ENCODE data around the gene CCDC38.
"Not testable (repeated sequence)": the region's sequence is repeated elsewhere in the genome, so short reads cannot be mapped to it uniquely, and the experiment has no call there.

CCDC38 gene

GRCh38 chr12:95942524-95943329, at the start of gene CCDC38:
TSS of gene CCDC38 (minus strand) at chr12:95942614. CDS start at chr12:95936509, 6,105 bp downstream.
- DNase-seq (ENCODE audit: low read depth): peak; percentile 53

- no peak for DNase-seq (ENCODE audit: low read depth)
Measured at GRCh38 chr12:95990136-95990535, 47.7 kb upstream of the CCDC38 start.

GRCh38 chr12:95989504-95990123, 47.2 kb upstream of the CCDC38 start:
- DNase-seq (ENCODE audit: low read depth): no peak

GRCh38 chr12:95988506-95989275, 46.3 kb upstream of the CCDC38 start:
- no peak for DNase-seq (ENCODE audit: low read depth)

- DNase-seq (ENCODE audit: low read depth): no peak
Measured at GRCh38 chr12:95986635-95987570, 44.5 kb upstream of the CCDC38 start.

GRCh38 chr12:95984682-95985081, 42.3 kb upstream of the CCDC38 start:
- no peak for DNase-seq (ENCODE audit: low read depth)

GRCh38 chr12:95982602-95983001, 40.2 kb upstream of the CCDC38 start:
- DNase-seq (ENCODE audit: low read depth): no peak

GRCh38 chr12:95980437-95980836, 38.0 kb upstream of the CCDC38 start:
- DNase-seq (ENCODE audit: low read depth): no peak

GRCh38 chr12:95978774-95979173, 36.4 kb upstream of the CCDC38 start:
- DNase-seq (ENCODE audit: low read depth): no peak

- no peak for DNase-seq (ENCODE audit: low read depth)
Measured at GRCh38 chr12:95978351-95978750, 35.9 kb upstream of the CCDC38 start.

GRCh38 chr12:95977764-95978305, 35.4 kb upstream of the CCDC38 start:
- DNase-seq (ENCODE audit: low read depth): no peak

- DNase-seq (ENCODE audit: low read depth): no peak
Measured at GRCh38 chr12:95976416-95976832, 34.0 kb upstream of the CCDC38 start.

GRCh38 chr12:95975491-95975890, 33.1 kb upstream of the CCDC38 start:
- DNase-seq (ENCODE audit: low read depth): no peak

GRCh38 chr12:95974358-95974757, 31.9 kb upstream of the CCDC38 start:
- DNase-seq (ENCODE audit: low read depth): no peak

GRCh38 chr12:95972832-95973456, 30.5 kb upstream of the CCDC38 start:
- DNase-seq (ENCODE audit: low read depth): no peak

- DNase-seq (ENCODE audit: low read depth): no peak
Measured at GRCh38 chr12:95970905-95971304, 28.5 kb upstream of the CCDC38 start.

GRCh38 chr12:95969116-95969515, 26.7 kb upstream of the CCDC38 start:
- DNase-seq (ENCODE audit: low read depth): not testable (repeated sequence)

GRCh38 chr12:95967301-95967700, 24.9 kb upstream of the CCDC38 start:
- DNase-seq (ENCODE audit: low read depth): no peak

GRCh38 chr12:95966287-95966870, 24.0 kb upstream of the CCDC38 start:
- no peak for DNase-seq (ENCODE audit: low read depth)

- DNase-seq (ENCODE audit: low read depth): no peak
Measured at GRCh38 chr12:95963096-95963495, 20.7 kb upstream of the CCDC38 start.

- DNase-seq (ENCODE audit: low read depth): no peak
Measured at GRCh38 chr12:95962222-95962621, 19.8 kb upstream of the CCDC38 start.

Measured in fibroblast of the conjunctiva (primary cell).